Jurkat, Clone E6-1 (cell line): ENCODE results near the gene GPBP1L1.
"Not testable (repeated sequence)": the region's sequence is repeated elsewhere in the genome, so short reads cannot be mapped to it uniquely, and the experiment has no call there.

Experiments used
- DNase-seq: peaks from one replicate; pipeline ENCODE4 v3.0.0-alpha.2; 2011; ENCODE audit warnings: low read depth, low spot score
- H3K4me3 ChIP-seq: 2 replicates; pipeline ENCODE4 v1.5.1; 2011; ENCODE audit warnings: mild to moderate bottlenecking, low read length, control low read depth, moderate library complexity

The GPBP1L1 gene

DNA sequence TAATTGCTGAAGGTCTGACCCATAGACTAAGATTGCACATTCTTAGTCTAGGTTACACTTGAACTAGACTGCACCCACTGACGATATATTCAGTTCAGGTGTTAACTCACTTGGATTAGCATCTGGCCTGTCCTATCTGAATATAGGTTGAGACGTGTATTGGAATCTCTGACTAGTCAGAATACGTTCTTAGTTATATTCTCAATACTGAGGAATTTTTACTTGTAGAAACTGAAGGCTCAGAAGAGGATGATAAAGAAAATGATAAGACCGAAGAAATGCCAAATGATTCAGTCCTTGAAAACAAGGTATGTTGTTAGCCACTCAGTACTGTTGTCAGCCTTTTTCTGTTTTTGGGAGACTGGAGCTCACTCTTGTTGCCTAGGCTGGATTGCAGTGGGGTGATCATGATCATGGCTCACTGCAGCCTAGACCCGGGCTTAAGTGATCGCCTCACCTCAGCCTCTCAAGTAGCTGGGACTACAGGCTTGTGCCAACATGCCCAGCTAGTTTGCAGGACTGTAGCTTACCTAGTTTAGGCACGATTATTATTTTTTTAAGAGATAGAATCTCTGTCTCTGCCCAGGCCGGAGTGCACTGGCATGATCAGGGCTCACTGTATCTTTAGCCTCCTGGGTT lies 73.3 kb downstream of the GPBP1L1 start:
- no peak for DNase-seq
- H3K4me3 ChIP-seq = no peak overlapping the region

DNA sequence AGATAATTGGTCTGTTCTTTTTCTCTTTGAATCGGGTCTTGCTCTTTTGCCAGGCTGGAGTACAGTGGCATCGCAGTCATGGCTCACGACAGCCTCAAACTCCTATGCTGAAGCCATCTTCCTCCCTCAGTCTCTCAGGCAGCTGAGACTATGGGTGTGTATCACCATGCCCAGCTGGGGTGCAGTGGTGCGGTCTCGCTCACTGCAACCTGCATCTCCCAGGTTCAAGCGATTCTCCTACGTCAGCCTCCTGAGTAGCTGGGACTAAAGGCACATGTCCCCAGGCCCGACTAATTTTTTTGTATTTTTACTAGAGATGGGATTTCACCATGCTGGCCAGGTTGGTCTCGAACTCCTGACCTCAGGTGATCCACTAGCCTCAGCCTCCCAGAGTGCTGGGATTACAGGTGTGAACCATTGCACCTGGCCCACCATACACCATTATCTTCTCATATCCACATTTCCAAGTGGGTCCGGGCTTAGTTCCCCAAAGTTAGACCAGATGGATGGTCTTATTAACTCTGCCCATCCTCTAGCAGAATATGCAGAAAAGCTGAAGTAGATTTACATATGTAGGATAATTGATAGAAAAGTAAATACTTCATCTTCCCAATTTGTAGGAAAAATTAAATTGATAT lies 75.6 kb downstream of the GPBP1L1 start:
- DNase-seq = no peak
- no peak overlapping the region for H3K4me3 ChIP-seq

GRCh38 chr1:45608175-45609156 lies 77.9 kb downstream of the GPBP1L1 start:
- no peak for DNase-seq
- H3K4me3 ChIP-seq = no peak overlapping the region

DNA sequence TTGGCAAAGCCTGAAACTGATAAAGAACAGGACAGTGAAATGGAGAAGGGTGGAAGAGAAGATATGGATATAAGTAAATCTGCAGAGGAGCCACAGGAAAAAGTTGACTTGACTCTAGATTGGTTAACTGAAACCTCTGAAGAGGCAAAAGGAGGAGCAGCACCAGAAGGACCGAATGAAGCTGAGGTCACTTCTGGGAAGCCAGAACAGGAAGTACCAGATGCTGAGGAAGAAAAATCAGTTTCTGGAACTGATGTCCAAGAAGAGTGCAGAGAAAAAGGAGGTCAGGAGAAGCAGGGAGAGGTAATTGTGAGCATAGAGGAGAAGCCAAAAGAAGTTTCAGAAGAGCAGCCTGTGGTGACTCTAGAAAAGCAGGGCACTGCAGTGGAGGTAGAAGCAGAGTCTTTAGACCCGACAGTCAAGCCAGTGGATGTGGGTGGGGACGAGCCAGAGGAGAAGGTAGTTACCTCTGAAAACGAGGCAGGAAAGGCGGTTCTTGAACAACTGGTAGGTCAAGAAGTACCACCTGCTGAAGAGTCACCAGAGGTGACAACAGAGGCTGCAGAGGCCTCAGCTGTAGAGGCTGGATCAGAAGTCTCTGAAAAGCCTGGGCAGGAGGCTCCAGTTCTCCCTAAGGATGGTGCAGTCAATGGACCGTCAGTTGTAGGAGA lies 78.8 kb downstream of the GPBP1L1 start:
- DNase-seq = no peak
- no peak overlapping the region for H3K4me3 ChIP-seq

DNA sequence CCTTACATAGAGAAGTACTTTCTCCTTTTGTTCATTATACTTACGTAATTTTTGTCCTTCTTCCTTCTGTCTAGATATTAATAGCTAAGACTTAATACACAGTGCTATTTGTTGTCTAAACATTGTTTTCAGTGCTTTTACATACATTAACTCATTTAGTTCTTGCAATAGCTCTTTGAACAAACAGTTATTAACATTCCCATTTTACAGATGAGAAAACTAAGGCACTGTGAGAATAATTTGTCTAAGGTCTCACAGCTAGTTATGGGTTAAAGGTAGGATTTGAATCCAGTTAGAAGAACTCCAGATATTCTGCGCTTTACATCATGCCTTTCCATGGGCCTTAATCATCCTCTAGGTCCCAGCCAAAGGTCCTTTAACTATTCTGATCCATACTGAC lies 82.1 kb downstream of the GPBP1L1 start:
- no peak for DNase-seq
- H3K4me3 ChIP-seq = no peak overlapping the region

GRCh38 chr1:45596765-45597164 lies 89.6 kb downstream of the GPBP1L1 start:
- DNase-seq, H3K4me3 ChIP-seq: not testable (repeated sequence)

GRCh38 chr1:45594412-45594811 lies 91.9 kb downstream of the GPBP1L1 start:
- no peak overlapping the region for H3K4me3 ChIP-seq
- DNase-seq = no peak

DNA sequence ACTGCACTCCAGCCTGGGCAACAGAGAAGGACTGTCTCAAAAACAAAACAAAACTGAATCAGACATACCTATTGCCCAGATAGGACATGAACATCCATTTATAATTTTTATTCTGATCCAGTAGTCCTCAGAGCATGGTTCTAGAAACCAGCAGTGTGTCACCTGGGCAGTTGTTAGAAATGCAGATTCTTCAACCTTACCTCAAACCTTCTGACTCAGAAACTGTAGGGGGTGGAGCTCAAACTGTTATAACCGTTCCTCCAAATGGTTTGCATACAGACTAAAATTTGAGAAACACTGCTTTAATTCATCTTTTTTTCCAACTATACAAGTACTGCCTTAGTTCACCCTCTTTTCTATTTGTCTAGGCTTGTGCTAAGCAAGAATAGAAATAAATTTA lies 96.5 kb downstream of the GPBP1L1 start:
- no peak overlapping the region for H3K4me3 ChIP-seq
- no peak for DNase-seq

GRCh38 chr1:45586769-45587168 lies 99.6 kb downstream of the GPBP1L1 start:
- H3K4me3 ChIP-seq = no peak overlapping the region
- DNase-seq = no peak

GRCh38 chr1:45585496-45586075 lies 100.7 kb downstream of the GPBP1L1 start:
- H3K4me3 ChIP-seq = peak overlapping the region; percentile 98
- DNase-seq = no peak

DNA sequence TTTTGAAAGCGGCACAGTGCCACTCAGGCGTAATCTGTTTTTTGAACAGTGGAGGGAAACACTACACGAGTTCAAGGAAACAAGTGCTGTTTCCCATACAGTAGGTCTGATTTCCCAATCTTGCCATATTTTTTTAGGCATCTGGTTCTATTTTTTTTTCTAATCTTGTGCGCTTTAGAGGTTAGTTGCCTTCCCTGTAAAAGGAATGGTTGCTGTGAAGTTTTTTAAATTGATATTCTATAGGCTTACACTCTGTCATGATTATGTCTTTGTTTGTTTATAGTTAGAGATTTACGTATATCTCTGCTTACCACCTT lies 101.3 kb downstream of the GPBP1L1 start:
- H3K4me3 ChIP-seq = peak overlapping the region; percentile 98
- DNase-seq = no peak

DNA sequence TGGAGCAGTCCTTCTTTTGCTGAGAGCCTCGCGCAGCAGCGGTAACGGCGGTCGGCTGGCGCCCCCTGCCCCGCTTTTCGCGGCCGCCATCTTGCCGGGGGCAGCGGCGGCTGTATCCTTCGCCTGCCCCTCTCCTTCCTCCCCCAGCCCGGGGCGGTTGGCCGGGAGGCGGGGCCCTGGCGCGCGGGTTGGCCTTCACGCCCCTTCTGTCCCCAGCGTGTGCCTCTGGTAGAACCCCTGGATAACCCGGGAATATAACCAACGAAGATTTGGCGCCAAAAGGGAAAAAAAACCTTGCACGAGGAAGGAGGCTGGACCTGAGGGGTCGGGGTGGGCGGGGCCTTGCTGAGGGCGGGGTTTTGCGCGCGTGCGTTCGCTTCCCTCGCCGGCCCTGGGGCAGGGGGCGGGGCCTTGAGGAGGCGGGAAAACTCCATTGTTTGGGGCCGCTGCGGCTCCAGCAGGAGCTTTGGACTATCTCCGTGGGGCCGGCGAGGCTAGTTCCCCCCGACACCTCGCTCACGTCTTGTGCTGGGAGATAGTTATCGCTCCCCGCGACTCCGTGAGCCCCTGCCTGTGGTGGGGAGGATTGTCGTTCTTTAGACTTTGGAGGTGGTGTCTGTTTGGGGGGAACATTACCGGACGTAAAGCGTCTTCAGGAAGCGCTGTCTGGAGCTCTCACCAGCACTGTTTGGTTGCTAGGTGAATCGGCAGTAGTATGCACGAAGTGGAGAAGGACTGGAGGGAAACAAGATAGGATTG lies 101.8 kb downstream of the GPBP1L1 start:
- DNase-seq = peak; percentile 83
- H3K4me3 ChIP-seq = peak overlapping the region; percentile 98

DNA sequence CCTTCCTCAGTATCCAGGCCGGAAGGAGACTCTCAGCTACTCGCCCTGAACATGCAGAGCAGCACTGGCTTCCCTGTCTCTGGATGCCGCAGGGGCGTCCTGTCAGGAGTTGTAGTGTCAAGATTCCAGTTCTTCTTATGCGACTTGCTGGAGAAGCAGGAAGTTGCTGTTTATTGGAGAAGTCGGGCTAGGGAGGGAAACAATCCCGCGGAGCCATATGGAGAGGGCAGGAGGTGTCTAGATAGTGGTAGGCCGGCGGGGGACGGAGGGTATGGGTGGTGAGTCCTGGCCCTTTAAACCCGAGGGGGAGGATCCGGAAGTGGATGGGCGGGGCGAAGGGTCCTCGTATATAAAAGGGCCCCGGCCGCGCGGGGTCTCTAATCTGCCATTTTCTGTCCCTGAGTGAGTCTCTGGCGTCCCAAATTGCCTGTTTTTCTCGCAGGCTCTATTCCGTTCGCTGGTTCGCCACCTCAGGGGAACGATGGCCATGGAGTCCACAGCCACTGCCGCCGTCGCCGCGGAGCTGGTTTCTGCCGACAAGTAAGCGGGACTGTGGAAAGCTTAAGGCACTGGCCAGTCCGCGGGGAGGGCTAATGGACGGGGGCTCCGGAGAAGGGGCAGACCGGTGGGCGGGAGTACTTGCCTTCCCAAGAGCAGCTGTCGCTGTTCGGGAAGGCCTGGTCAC lies 102.5 kb downstream of the GPBP1L1 start, which contains the start of gene NASP:
Gene NASP, plus strand, starts transcription at position 376 of the 685 bp plus-strand sequence. Its CDS starts 106 bp downstream, at position 482.
- peak within 1 kb of the TSS; percentile 98 for H3K4me3 ChIP-seq
- DNase-seq = peak; percentile 79

DNA sequence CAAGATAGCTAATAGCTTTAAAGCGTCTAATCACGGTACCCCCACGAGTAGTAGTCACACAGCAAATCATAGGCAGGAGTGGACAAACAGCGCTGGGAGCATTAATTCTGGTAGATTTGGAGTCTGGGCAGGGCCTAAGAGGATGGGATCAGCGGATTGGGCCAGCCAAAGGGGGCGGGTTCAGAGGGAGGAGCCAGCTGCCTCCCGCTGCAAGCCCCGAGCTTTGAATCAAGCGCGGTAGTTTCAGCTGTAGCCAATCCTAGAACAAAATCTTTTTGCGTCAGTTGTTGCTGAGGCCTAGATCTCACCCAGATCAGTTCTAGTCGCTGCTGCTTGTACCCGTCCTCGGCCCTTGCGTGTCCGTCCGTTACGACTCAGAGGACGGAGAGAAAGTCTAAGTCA lies 103.1 kb downstream of the GPBP1L1 start:
- DNase-seq = peak; percentile 96

More for the DNA sequence above, 103.1 kb downstream of the GPBP1L1 start:
- peak overlapping the region; percentile 98 for H3K4me3 ChIP-seq
